Lung (tissue), 12 donors: Measurements from ENCODE around the gene ASIC1. TPM values are rescaled to one million over a fixed set of nuclear protein-coding genes. Genes with fewer than 3 reads are reported as not detected.

Experiments used
- ATAC-seq: fragments of 200-7000 bp; cut with Tn5 transposase; one replicate; pipeline ENCODE4 v1.9.1; 2020; ENCODE audit warnings: moderate number of reproducible peaks; ENCODE audit not compliant: insufficient read depth, low FRiP score
- DNase-seq, 3 donors: peaks; one replicate each; pipeline ENCODE4 v3.0.0-alpha.2; 2013 to 2017
- H3K27ac ChIP-seq, 2 donors: one replicate each; pipeline ENCODE4 v1.5.1; 2013; ENCODE audit warnings: mild to moderate bottlenecking in 2 of 2, moderate library complexity in 2 of 2, control low read depth in 1 of 2, inconsistent platforms in 1 of 2, low read depth in 1 of 2, low read length in 1 of 2
- H3K27me3 ChIP-seq, 3 donors: one replicate each; pipeline ENCODE4 v1.5.1; 2013; ENCODE audit warnings: low read length in 2 of 3; ENCODE audit not compliant: control insufficient read depth in 3 of 3, insufficient read depth in 3 of 3
- H3K36me3 ChIP-seq, 4 donors: one replicate each; pipeline ENCODE4 v1.5.1; 2013; ENCODE audit warnings: low read length in 4 of 4, mild to moderate bottlenecking in 1 of 4, moderate library complexity in 1 of 4; ENCODE audit not compliant: control insufficient read depth in 4 of 4, insufficient read depth in 4 of 4
- H3K4me1 ChIP-seq, 5 donors: one replicate each; pipeline ENCODE4 v1.5.1; 2013; ENCODE audit warnings: low read length in 5 of 5, mild to moderate bottlenecking in 2 of 5, moderate library complexity in 1 of 5; ENCODE audit not compliant: control insufficient read depth in 5 of 5, insufficient read depth in 5 of 5
- H3K4me3 ChIP-seq: one replicate; pipeline ENCODE4 v1.5.1; 2013; ENCODE audit warnings: mild to moderate bottlenecking, control low read depth, moderate library complexity
- H3K9ac ChIP-seq, 2 donors: one replicate each; pipeline ENCODE4 v1.5.1; 2013; ENCODE audit warnings: low read length in 2 of 2, control low read depth in 1 of 2; ENCODE audit not compliant: insufficient read depth in 1 of 2
- H3K9me3 ChIP-seq, 4 donors: one replicate each; pipeline ENCODE4 v1.5.1; 2013; ENCODE audit warnings: low read length in 3 of 4, mild to moderate bottlenecking in 1 of 4, moderate library complexity in 1 of 4; ENCODE audit not compliant: control insufficient read depth in 4 of 4, insufficient read depth in 3 of 4
- WGBS, 2 donors: extraction: QIAGEN DNeasy Blood & Tissue Kit; methylation state at CpG; one replicate each; pipeline ENCODE4 v1.1.7; 2013; 5-methylcytosine and 5-hydroxymethylcytosine counted together
- polyA plus RNA-seq, 2 donors: library from polyadenylated mRNA; stranded (reverse); fragments of 200-250 nt; gene quantifications; one replicate each; pipeline ENCODE4 v1.2.1, GENCODE V29; 2013
- total RNA-seq, 2 donors: library from RNA; depleted of rRNA in 1 of 2; stranded (reverse); fragments of >200 nt in 1 of 2; gene quantifications; one replicate each; pipeline ENCODE4 v1.2.1, GENCODE V29; 2014 to 2021
- TF ChIP-seq, protein P1 (sequence below): IDR thresholded peaks from 2 replicates; pipeline ENCODE4 v1.5.1; 2012; ENCODE audit warnings: mild to moderate bottlenecking; ENCODE audit errors: control extremely low read depth, extremely low read depth
- donor health status: control.
- donor health status: control.
- donor health status: Bipolar disorder and iron deficiency.
- donor health status: healthy.
- donor health status: DM: yes; HTN: yes; CAD: no.

Gene ASIC1
- total and polyA plus RNA-seq, 4 donors, result 0.41 to 2.0 (median 1.3) TPM

DNA sequence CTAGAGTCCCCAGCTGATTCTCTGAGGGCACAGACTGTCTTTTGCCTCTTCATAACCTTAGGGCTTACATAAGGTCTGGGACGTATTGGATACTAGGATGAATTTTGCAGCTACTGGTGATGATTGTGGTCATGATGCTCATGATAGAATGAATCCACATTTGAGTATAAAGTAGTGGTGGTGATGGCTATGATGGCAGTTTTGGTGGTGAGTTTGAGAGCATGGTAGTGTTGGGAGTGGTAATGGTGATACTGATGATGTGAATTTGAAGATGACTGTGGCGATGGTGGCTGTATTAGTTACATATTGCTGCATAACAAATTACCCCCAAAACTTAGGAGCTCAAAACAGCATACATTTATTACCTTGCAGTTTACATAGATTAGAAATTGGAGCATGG, 14.1 kb upstream of the ASIC1 start:
- no peak for DNase-seq
- TF ChIP-seq, protein P1, sequence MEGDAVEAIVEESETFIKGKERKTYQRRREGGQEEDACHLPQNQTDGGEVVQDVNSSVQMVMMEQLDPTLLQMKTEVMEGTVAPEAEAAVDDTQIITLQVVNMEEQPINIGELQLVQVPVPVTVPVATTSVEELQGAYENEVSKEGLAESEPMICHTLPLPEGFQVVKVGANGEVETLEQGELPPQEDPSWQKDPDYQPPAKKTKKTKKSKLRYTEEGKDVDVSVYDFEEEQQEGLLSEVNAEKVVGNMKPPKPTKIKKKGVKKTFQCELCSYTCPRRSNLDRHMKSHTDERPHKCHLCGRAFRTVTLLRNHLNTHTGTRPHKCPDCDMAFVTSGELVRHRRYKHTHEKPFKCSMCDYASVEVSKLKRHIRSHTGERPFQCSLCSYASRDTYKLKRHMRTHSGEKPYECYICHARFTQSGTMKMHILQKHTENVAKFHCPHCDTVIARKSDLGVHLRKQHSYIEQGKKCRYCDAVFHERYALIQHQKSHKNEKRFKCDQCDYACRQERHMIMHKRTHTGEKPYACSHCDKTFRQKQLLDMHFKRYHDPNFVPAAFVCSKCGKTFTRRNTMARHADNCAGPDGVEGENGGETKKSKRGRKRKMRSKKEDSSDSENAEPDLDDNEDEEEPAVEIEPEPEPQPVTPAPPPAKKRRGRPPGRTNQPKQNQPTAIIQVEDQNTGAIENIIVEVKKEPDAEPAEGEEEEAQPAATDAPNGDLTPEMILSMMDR, result no peak
- Histone ChIP-seq H3K4me3 (no peak overlapping the region), H3K36me3 (no peaks in the 10 kb centered on the region), H3K4me1 (no peaks in the 10 kb centered on the region), H3K9me3 (no peaks in the 10 kb centered on the region), H3K27ac (no peak overlapping the region), H3K27me3 (no peaks in the 10 kb centered on the region), H3K9ac (no peak overlapping the region)
- no peak for ATAC-seq
- WGBS, 2 donors, result 91 to 94% methylated on average over 2 of the region's 2 CpGs

DNA sequence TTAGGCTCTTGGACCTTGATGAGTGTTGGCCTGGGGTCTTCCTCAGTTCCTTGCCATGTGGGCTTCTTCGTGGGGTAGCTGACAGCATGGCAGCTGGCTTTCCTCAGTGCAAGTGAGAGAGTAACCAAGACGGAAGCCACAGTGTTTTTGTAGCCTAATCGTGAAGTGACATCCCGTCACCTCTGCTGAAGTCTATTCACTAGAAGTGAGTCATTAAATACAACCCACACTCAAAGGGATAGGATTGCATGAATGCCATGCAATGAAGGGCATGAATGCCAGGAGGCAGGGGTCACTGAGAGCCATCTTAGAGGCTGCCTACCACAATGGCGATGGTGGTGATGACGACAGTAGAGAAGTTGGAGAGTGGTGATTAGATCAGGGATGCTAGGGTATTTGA, 13.5 kb upstream of the ASIC1 start:
- 81 to 88% methylated on average over 6 of the region's 6 CpGs for WGBS, 2 donors
- Histone ChIP-seq H3K4me1 (no peaks in the 10 kb centered on the region), H3K27ac (no peak overlapping the region), H3K36me3 (no peaks in the 10 kb centered on the region), H3K4me3 (no peak overlapping the region), H3K27me3 (no peaks in the 10 kb centered on the region), H3K9ac (no peak overlapping the region), H3K9me3 (no peaks in the 10 kb centered on the region)
- no peak for DNase-seq
- TF ChIP-seq, protein P1, result no peak
- ATAC-seq, result no peak

DNA sequence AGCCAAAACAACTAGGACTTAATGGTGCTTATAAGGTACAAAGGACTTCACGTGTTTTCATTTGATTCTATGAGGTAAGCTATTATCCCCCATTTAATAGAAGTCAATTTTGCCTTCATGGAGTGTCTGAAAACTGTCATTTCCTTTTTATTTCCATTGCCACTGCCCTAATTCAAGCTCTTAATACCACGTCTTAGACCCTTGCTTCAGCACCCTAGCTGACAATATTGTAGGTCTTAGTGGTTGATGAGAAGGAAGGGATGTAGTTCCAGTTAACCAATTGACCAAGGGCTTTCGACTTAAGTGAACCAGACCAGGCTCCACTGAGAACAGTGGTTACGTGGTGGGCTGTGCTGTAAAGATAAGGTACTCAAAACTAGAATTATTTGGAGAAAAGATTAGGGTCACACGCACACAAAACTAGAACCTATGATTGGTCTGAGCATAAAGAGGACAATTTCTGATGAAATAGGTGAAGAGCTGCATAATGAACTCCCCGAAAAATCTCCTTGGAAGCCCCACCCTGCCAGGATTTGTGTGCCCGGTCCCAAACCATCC, 9.6 kb upstream of the ASIC1 start:
- H3K4me1 ChIP-seq, result peaks cover 0 to 15% (median 7%) of the 10 kb centered on the region in 5 donors
- H3K9me3 ChIP-seq, result no peaks in the 10 kb centered on the region
- TF ChIP-seq, protein P1, result no peak
- no peak overlapping the region for H3K4me3 ChIP-seq
- H3K27me3 ChIP-seq, result no peaks in the 10 kb centered on the region
- H3K36me3 ChIP-seq, result no peaks in the 10 kb centered on the region
- 88% methylated on average over 7 of the region's 7 CpGs for WGBS, 2 donors
- no peak for DNase-seq
- no peak for ATAC-seq
- no peak overlapping the region for H3K9ac ChIP-seq
- no peak overlapping the region for H3K27ac ChIP-seq
